Omental fat pad (tissue), 4 donors: ENCODE data around the gene TMEM63C. TPM values are rescaled to one million over a fixed set of nuclear protein-coding genes. Genes with fewer than 3 reads are reported as not detected.

Source experiments
- ATAC-seq: fragments of 150-250 bp; one replicate; pipeline ENCODE4 v1.9.1; 2016; ENCODE audit warnings: mild to moderate bottlenecking, moderate library complexity; ENCODE audit not compliant: low FRiP score
- DNase-seq: peaks from one replicate; pipeline ENCODE4 v3.0.0-alpha.2; 2019; ENCODE audit warnings: low spot score
- total RNA-seq, 4 donors: library from RNA; depleted of rRNA; stranded (reverse); fragments of >200 nt; gene quantifications; one replicate each; pipeline ENCODE4 v1.1.0, GENCODE V29; 2016
- TF ChIP-seq, protein P1 (sequence below), 3 donors: fragments of 450-650 bp; IDR thresholded peaks; one replicate each; pipeline ENCODE4 v1.5.1; 2016 to 2017; ENCODE audit warnings: antibody characterized with exemption in 3 of 3, mild to moderate bottlenecking in 3 of 3, moderate library complexity in 2 of 3

The TMEM63C gene
- total RNA-seq, 4 donors from 2014 or later = 0.13 TPM; not detected in 3

DNA sequence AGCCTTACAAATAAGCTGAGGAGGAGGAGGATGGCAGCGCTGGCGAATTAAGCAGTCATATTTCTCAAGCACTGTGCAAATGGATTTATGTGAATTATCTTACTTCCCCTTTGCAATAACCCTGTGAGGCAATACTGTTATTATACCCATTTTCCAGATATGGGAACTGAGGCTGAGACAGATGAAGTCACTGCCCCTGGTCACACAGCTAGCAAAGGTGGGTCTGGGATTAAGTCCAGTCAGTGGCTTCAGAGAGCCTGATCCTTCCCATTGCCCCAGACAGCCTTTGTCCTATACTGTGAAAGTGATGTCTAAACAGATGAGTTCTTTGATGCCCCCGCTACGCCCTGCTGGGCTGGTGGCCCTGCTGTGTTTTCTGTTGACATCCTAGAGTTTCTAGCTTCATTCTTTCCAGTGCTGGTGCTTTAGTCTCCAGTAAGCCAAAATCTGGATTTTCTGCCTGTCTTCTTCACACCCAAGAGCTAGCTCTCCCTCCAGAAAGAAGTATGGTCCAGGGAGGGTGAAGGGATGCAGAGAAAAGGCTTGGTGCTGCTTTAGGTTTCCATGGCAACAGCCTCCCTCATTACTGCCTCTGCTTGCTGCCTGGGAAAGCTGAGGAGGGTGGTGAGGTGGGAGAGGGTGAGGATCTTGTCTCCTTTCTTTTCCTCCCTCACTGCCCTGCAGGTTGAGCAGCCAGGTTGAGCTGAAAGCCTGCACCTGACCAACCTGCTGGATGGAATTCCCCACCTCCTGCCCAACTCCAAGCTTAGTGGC lies 30.7 kb downstream of the TMEM63C start:
- DNase-seq (no peak), ATAC-seq (no peak)
- TF ChIP-seq, protein P1, sequence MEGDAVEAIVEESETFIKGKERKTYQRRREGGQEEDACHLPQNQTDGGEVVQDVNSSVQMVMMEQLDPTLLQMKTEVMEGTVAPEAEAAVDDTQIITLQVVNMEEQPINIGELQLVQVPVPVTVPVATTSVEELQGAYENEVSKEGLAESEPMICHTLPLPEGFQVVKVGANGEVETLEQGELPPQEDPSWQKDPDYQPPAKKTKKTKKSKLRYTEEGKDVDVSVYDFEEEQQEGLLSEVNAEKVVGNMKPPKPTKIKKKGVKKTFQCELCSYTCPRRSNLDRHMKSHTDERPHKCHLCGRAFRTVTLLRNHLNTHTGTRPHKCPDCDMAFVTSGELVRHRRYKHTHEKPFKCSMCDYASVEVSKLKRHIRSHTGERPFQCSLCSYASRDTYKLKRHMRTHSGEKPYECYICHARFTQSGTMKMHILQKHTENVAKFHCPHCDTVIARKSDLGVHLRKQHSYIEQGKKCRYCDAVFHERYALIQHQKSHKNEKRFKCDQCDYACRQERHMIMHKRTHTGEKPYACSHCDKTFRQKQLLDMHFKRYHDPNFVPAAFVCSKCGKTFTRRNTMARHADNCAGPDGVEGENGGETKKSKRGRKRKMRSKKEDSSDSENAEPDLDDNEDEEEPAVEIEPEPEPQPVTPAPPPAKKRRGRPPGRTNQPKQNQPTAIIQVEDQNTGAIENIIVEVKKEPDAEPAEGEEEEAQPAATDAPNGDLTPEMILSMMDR (IDR thresholded peaks at IDR 0.05) = no peak

DNA sequence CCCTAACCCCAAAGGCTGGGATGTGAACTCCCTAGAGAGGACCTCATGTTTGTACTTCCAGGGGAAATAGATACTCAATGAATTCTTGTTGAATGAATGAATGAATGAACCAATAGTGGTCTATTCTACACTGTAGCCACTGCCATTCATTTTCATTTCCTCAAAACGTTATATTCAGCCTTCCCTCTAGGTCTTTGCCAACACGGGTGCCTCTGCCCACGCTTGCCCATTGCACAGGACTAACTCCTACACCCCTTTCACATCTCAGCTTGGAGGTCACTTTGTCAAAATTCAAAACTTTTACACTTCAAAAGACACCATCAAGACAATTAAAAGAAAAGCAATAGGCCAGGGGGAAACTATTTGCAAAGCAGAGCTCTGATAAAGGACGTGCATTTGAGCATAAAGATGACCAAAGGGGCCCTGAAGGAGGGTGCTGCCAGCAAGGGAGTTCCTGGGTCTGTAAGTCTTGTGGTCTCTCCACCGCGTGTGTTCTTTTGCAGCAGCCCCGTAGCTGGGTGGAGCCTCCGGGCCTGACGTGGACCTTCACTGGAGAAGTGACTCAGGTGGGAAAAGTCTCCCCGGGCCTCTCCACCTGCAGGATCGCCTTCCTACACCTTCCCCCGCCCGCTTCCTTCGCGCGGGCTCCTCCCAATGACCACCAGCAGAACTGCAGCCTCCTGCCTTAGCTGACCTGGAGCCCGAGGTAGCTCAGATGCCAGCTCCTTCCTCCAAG lies 31.5 kb downstream of the TMEM63C start:
- TF ChIP-seq, protein P1 (IDR thresholded peaks at IDR 0.05) = no peak
- DNase-seq (no peak), ATAC-seq (no peak)

DNA sequence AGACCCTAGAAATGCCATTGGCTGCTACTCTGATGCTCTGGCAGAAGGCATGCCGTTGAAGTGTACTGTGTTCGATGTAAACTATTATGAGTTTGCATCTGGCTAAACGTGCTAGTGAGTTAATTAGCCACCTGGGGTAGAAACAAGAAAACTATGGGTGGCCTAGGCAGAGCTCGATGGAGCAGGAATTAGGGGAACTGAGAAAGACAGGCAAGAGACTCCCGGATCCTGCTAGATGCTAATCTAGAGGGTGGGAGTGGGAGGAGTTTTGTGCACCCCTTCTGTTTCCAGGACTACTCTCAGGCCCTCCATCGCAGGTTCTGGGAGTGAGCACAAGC lies 32.0 kb downstream of the TMEM63C start:
- TF ChIP-seq, protein P1 (IDR thresholded peaks at IDR 0.05) = no peak
- DNase-seq (no peak), ATAC-seq (no peak)

DNA sequence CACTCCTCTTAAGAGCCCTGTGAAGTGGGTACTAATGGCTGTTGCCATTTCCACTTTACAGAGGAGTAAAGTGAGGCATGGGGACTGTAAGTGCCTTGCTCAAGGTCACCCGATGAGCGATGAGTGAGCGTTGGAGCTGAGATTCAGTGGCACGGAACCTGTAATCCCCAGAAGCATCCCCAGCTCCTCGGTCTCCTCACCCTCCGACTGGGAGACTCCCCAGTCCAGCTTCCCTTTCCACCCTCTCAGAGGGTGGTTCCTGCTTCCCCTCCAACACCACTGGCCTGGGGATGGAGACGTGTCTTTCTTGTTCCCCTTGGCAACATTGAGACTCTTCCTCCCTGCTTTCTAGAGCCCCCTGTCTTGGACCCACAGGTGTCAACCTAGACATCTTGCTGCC lies 32.6 kb downstream of the TMEM63C start:
- TF ChIP-seq, protein P1 (IDR thresholded peaks at IDR 0.05) = no peak
- ATAC-seq = no peak
- no peak for DNase-seq

DNA sequence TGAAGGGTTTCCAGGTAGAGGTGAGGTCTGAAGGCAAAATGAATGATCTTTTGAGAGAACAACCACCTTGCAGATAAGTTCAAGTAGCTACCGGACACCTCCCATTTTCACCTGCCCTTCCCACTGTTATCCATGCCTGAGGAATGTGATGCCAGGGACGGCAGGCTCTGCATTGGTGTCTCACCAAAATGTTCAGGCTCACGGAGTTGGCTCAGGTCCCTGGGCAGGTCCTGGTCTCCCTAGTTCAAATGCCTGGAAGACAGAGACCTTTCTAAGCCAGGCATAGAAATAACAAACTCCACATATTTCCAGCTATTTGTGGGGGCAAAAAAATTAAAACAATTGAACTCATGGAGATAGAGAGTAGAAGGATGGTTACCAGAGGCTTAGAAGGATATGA lies 36.0 kb downstream of the TMEM63C start:
- TF ChIP-seq, protein P1 (IDR thresholded peaks at IDR 0.05) = no peak
- ATAC-seq = no peak
- DNase-seq = no peak

DNA sequence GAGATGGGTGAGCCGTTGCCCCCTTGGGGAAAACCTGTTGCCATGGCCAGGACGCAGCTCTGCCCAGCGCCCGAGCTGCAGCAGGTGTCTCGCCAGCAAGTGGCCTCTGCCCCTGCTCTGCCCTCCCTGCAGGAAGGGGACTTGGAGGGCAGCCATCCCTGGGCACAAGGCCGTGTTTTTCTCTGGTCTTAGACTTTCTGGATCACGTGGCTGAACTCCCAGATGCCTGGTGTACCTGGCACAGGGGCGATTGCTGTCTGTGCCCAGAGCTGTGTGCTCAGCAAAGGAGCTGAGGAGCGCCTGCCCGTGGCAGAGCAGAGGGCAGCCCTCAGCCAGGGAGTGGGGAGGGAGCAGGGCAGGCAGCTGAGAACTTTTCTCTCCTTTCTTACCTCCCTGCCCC lies 38.0 kb downstream of the TMEM63C start:
- DNase-seq (no peak), ATAC-seq (no peak)
- TF ChIP-seq, protein P1 (IDR thresholded peaks at IDR 0.05) = no peak
